Measurements from ENCODE around the gene SDF2L1. TPM values are rescaled to one million over a fixed set of nuclear protein-coding genes. Genes with fewer than 3 reads are reported as not detected.

The SDF2L1 gene
- total and polyA plus RNA-seq, 10 of the 15 experiments (the other 5 are each of a cell fraction or from before 2014, with no cell fraction given): 3.0 to 214 (median 55.5) TPM

GRCh38 chr22:21642584-21643448 lies 714 bp downstream of the SDF2L1 start:
- SMC1A ChIA-PET (ENCODE audit: uncharacterized antibody, unreplicated experiment): interaction anchor here (0.8 to 3.9 kb wide), 10 partner anchors 9 to 192 kb away, joined by 3 to 39 read pairs (median 3); partner anchors contain the start of genes CCDC116, PPIL2 and YDJC
- TSS peak; percentile 73 for BruUV-seq (replicated peaks)
- TF ChIP-seq ETV6 (conservative IDR thresholded peaks at IDR 0.05 in 1 of 2, IDR thresholded peaks at IDR 0.05 in 1 of 2; ENCODE audit: borderline replicate concordance in 1 of 2, low read depth in 1 of 2) (no peak), NR2F1 (conservative IDR thresholded peaks at IDR 0.05) (no peak), MLLT1 (IDR thresholded peaks at IDR 0.05) (no peak), NFIC (IDR thresholded peaks at IDR 0.05; ENCODE audit: low read depth, low read length) (no peak), SMAD1 (IDR thresholded peaks at IDR 0.05; ENCODE audit: low read depth, partially characterized antibody) (no peak), RAD21 (IDR thresholded peaks at IDR 0.05; ENCODE audit: insufficient read depth, low read depth, low read length) (peak; percentile 74), ZNF207 (IDR thresholded peaks at IDR 0.05; ENCODE audit: borderline replicate concordance) (no peak), SREBF2 (IDR thresholded peaks at IDR 0.05; ENCODE audit: low read length) (no peak), RAD51 (IDR thresholded peaks at IDR 0.05) (no peak), PBX3 (IDR thresholded peaks at IDR 0.05; ENCODE audit: insufficient replicate concordance, low read depth, low read length) (no peak), RCOR1 (conservative IDR thresholded peaks at IDR 0.05; ENCODE audit: low read depth, low read length) (no peak), YY1 (IDR thresholded peaks at IDR 0.05; ENCODE audit: low read depth, low read length) (peak; percentile 45; the same call in 1 of the 2 replicates), CBX5 (IDR thresholded peaks at IDR 0.05; ENCODE audit: low read depth) (no peak), ZNF592 (IDR thresholded peaks at IDR 0.05) (no peak), MEF2A (IDR thresholded peaks at IDR 0.05; ENCODE audit: insufficient read depth, low read depth, low read length) (no peak)

More at GRCh38 chr22:21642584-21643448, 714 bp downstream of the SDF2L1 start:
- Histone ChIP-seq H3K9ac (ENCODE audit: control insufficient read depth, insufficient read depth, low read length) (peak overlapping the region; percentile 90), H2AFZ (ENCODE audit: control insufficient read depth, low read depth, low read length) (peak overlapping the region; percentile 83), H3K79me2 (ENCODE audit: control insufficient read depth, insufficient read depth, low read length) (peaks cover 26% of the 10 kb centered on the region), H3K4me3 (peak overlapping the region; percentile 97), H4K20me1 (ENCODE audit: control insufficient read depth, insufficient read depth) (peaks cover 4% of the 10 kb centered on the region; the same call in 1 of the 2 replicates), H3K27me3 (replicated peaks in 1 of 2; ENCODE audit: control insufficient read depth in 2 of 2, insufficient read depth in 2 of 2, low read length in 1 of 2) (no peaks in the 10 kb centered on the region), H3K4me2 (ENCODE audit: control insufficient read depth, insufficient read depth) (peak overlapping the region; percentile 93), H3K4me1 (ENCODE audit: control insufficient read depth, insufficient read depth, low read length) (peaks cover 15% of the 10 kb centered on the region), H3K36me3 (ENCODE audit: control insufficient read depth in 2 of 2, insufficient read depth in 2 of 2, low read length in 1 of 2) (peaks cover 0 to 6% of the 10 kb centered on the region in 2 experiments; a peak in 3 of 4 replicates), H3K9me3 (replicated peaks; ENCODE audit: control insufficient read depth, insufficient read depth, low read length) (no peaks in the 10 kb centered on the region), H3K27ac (ENCODE audit: control insufficient read depth, insufficient read depth) (peak overlapping the region; percentile 88)
- no peak for DNase-seq (ENCODE audit: low read depth, low spot score)
- ATAC-seq: peak; percentile 56
- RAD21 ChIA-PET (ENCODE audit: unreplicated experiment): interaction anchor here (0.9 to 3.4 kb wide), 7 partner anchors 9 to 74 kb away, joined by 3 to 50 read pairs (median 5); partner anchors contain the start of gene YDJC
- FAIRE-seq: peak; percentile 85
- CTCF ChIA-PET: interaction anchor here (0.6 to 5.6 kb wide), 16 partner anchors 11 to 87 kb away, joined by 3 to 106 read pairs (median 4); partner anchors contain the start of genes CCDC116 and YDJC
- in situ Hi-C loops (cut with MboI): no loop called here
- 2% methylated on average over 51 of the region's 56 CpGs for WGBS (ENCODE audit: insufficient coverage, insufficient replicate concordance, low lambda C conversion rate, missing lambda C conversion rate)
- intact Hi-C loops (cut with micrococcal nuclease; ENCODE audit: unreplicated experiment): loop anchor here (10.0 kb wide), 1 partner anchor 58 kb away; no protein-coding TSS in a partner anchor
- POLR2A ChIA-PET: interaction anchor here (1.0 to 3.6 kb wide), 6 partner anchors 9 to 135 kb away, joined by 3 to 42 read pairs (median 4); partner anchors contain the start of gene YDJC

All from GM12878 (cell line).